HK-2 (cell line): ENCODE data around the gene HTR1D.
"Not testable (repeated sequence)": the region's sequence is repeated elsewhere in the genome, so short reads cannot be mapped to it uniquely, and the experiment has no call there.

ENCODE experiments used
- DNase-seq: peaks from one replicate; pipeline ENCODE4 v3.0.0-alpha.2; 2018; ENCODE audit not compliant: unreplicated experiment

HTR1D gene

GRCh38 chr1:23216771-23217420 lies 406 bp downstream of the HTR1D start:
- DNase-seq: no peak

DNA sequence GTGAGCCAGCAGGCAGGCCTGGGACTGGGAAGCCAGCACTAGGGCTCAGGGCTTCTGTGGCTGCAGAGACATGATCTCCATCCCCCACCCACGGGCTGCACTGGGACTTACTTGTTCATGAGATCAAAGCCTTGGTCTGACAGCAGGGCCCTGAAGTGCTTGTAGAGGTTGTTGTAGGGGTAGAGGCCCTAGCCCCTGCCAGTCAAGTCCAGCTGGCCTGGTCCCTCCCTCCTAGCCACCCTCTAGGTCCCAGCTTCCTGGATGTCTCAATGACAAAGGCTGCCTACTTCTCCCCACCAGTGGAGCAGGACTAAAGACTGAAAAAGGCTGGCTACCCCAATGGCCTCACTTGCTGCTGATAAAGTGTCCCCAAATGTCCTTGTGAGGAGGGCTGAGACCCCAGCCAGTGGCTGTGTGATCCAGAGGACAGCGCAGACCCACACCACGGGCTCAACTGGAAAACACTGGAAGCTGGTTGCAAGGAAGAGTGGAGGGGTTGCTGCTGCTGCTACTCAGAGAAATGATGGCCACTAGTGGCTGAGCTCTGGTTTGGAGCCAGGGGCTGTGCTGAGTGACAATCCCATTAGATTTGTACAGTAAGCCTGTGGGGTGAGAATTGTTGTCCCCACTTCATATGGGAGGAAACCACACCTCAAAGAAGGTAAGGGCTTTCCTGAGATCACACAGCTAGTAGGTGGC lies 1.4 kb downstream of the HTR1D start:
- DNase-seq: no peak

DNA sequence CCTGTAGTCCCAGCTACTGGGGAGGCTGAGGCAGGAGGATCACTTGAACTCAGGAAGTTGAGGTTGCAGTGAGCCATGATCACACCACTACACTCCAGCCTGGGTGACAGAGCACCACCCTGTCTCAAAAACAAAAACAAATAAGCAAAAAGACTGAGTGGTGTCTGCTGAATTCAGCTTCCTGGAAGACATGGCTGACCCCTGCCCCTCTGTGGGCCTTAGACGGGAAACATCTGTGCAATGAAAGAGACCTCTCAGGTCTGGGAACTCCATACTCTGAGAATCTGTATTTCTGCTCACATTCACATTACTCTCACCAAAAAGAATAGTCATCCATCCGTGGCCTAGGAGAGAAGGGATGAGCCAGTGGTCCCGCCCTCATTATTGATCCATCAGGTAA lies 2.0 kb downstream of the HTR1D start:
- no peak for DNase-seq

- no peak for DNase-seq
Observed at GRCh38 chr1:23214640-23215039, 2.7 kb downstream of the HTR1D start.

DNA sequence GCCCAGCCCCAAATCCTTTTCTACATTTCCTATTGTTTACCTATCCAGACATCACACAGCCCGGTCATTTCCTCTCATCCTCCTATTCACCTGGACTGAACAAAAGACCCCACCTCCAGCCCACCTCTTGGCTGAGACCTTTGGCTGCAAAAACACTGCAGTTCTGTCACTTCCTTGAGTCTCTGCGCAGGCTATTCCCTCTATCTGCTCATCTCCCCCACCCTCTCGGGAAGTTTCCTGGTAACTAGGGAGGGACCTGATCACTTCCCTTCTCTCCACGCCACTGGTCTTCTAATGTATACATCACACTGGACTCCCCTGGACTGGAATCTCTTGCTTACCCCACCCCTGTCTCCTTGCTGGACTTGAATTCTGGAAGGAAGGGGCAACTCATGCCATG lies 5.3 kb downstream of the HTR1D start:
- DNase-seq: no peak

DNA sequence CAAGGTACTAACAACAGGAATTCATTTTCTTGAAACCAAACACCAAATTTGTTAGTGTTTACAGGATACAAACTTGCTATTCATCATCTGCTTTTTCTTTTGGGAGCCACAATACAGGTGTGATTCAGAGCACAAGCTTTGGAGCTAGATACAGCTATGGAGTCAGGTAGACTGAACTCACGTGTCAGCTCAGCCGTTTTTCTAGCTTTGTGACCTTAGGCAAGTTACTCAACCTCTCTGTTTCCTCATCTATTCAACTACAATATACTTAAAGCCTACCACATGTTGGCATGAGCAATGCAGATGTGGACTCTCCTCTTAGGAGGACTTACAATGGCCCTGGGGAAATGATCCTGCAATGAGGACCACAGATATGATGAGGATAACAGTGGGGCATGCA lies 6.3 kb downstream of the HTR1D start:
- no peak for DNase-seq

GRCh38 chr1:23210351-23210785 lies 6.9 kb downstream of the HTR1D start:
- DNase-seq: peak; percentile 42

GRCh38 chr1:23209770-23210169 lies 7.5 kb downstream of the HTR1D start:
- no peak for DNase-seq

- no peak for DNase-seq
Observed at GRCh38 chr1:23208527-23208926, 8.8 kb downstream of the HTR1D start.

DNA sequence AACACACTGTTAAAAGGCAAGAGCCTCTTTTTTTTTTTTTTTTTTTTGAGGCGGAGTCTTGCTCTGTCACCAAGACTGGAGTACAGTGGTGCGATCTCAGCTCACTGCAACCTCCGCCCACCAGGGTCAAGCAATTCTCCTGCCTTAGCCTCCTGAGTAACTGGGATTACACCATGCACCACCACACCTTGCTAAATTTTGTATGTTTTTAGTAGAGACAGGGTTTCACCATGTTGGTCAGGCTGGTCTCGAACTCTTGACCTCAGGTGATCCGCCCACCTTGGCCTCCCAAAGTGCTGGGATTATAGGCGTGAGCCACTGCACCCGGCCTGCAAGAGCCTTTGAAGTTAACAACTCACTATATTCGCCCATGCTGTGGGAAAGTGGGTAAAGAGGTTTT lies 9.6 kb downstream of the HTR1D start:
- DNase-seq: not testable (repeated sequence)

DNA sequence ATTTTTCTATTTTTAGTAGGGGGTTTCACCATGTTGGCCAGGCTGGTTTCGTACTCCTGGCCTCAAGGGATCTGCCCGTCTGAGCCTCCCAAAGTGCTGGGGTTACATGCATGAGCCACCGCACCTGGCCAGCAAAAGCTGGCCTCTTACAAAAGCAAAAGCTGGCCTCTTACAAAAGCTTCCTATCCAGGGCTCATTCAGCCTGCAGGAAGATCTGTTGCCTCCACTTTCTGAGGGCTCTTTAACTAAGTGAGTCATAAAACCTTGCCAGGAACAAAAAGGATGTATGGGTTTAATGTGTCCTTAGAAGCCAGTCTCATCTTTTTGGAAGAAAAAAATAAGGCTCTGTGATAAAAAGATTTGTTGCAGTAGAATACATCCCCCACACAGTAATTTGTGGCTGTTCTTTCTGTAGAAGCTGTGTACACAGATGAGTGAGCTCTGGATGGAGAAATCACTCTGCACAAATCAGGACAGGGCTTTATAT lies 15.0 kb downstream of the HTR1D start:
- DNase-seq: no peak

DNA sequence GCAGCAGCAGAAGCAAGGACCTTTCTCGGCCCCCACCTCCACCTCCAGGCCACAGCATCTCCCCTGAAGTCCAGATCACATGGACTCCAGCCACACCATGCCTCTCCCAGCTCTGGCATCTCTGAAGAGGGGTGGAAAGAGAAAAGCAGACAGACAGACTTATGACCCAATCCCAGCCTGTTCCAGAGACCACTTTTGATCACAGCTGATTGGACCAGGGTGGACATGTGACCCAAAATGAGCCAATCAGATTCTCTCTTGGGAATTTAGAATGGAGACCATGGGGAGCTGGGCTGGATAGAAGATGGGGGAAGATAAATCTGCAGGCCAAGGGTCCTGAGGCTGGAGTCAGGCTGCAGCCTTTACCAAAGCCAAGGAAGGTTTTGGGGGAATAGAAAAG lies 16.4 kb downstream of the HTR1D start:
- no peak for DNase-seq

GRCh38 chr1:23198373-23198772 lies 18.9 kb downstream of the HTR1D start:
- no peak for DNase-seq

DNA sequence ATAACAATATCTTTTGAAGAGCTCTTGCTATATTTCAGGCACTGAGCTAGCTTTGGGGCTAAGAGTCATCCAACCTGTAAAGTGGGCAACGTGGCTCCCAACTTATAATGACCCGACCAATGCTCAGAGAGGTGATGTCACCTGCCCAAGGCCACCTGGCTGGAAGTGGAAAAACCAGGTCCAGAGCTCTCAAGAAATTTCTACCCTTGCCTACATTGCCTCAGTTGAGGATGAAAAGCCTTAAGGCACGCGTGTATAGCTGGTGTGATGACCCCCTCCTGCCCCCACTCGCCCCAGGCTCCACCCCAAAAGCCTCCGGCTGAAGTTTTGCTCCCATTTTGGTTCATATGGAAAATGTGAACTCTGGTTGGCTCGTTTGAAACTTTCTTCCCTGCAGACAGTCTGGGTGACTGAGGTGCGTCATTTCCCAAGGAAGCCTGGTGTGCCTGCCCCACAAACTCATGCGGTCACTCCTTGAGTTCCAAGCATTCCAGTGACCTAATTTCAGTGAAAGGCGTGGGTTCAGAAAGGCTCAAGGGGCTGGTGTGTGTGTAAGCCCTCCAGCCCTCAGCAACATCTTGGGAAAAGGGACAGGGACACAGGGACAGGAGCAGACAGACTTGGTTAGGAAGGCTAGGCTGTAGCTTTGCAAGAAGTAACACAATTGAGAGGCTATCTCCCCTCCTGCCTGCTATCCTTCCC lies 20.5 kb downstream of the HTR1D start:
- DNase-seq: peak; percentile 91

GRCh38 chr1:23194119-23194984 lies 22.9 kb downstream of the HTR1D start:
- DNase-seq: peak; percentile 74

DNA sequence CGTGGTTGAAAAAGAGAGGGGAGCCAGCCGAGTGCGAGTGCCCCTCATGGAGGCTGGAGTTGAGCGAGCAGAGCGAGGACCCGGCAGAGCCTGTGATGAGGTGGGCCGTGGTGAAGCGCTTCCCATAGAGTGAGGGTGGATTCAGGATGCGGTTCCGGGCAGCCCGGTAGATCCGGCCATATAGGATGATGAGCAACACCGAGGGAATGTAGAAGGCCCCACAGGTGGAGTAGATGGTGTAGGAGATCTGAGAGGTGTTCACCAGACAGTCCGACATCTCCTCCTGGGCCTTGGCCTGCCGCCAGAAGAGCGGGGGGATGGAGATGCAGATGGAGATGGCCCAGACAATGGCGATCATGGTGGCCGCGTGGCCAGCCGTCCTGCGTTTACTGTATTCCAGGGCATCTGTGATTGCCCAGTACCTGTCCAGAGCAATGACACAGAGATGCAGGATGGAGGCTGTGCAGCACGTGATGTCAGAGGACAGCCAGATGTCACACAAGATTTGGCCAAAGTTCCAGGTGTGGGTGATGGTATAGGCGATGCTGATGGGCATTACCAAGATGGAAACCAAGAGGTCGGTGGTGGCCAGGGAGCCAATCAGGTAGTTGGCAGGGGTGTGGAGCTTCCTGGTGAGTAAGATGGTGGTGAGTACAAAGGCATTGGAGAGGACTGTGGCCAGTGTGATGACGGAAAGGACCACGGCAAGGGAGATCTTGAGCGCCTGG lies 23.7 kb downstream of the HTR1D start:
- no peak for DNase-seq

DNA sequence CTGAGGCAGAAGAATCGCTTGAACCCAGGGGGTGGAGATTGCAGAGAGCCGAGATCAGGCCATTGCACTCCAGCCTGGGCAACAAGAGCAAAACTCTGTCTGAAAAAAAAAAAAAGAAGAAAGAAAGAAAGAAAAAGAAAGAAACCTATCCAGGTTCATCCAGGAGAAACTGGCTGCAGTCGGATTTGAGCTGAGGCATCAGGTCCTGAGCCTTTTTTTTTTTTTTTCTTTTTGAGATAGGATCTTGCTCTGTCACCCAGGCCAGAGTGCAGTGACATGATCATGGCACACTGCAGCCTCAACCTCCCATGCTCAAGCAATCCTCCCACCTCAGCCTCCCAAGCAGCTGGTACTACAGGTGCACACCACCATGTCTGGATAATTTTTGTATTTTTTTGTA lies 26.1 kb downstream of the HTR1D start:
- DNase-seq: no peak

GRCh38 chr1:23188936-23189452 lies 28.3 kb downstream of the HTR1D start:
- peak; percentile 78 for DNase-seq

GRCh38 chr1:23188434-23188884 lies 28.8 kb downstream of the HTR1D start:
- DNase-seq: no peak

GRCh38 chr1:23187637-23188036 lies 29.7 kb downstream of the HTR1D start:
- DNase-seq: no peak

GRCh38 chr1:23185381-23185780 lies 31.9 kb downstream of the HTR1D start:
- no peak for DNase-seq
